K562 (cell line): ENCODE measurements around the gene MBOAT7. TPM values are rescaled to one million over a fixed set of nuclear protein-coding genes. Genes with fewer than 3 reads are reported as not detected.
A peak's percentile ranks its signal among the peaks of the same experiment; 100 is the strongest.

Source experiments
- ATAC-seq: fragments of 200-7000 bp; cut with Tn5 transposase; 3 replicates; pipeline ENCODE4 v1.9.1; 2020; ENCODE audit warnings: moderate library complexity
- BruUV-seq: library from RNA; stranded (reverse); fragments of 400-500 nt; replicated peaks from 2 replicates; lab custom pipeline; 2021; lab: Mats Ljungman, UMichigan
- CTCF ChIA-PET: fragments of 300-600 bp; formaldehyde crosslinking; extraction: SDS; loops from one replicate; lab custom pipeline; 2021; ENCODE audit warnings: low intra/inter-chr PET ratio; lab: Yijun Ruan, JAX
- POLR2A ChIA-PET: fragments of 300-600, 350-650 bp; sonication (Branson Sonifier 250); formaldehyde crosslinking; extraction: SDS; loops from one replicate; lab custom pipeline; 2021; ENCODE audit warnings: antibody characterized with exemption, inconsistent platforms; lab: Yijun Ruan, JAX
- DNase-seq, 4 experiments: peaks; one replicate each; pipeline versions ENCODE4 v3.0.0 to v3.0.0-alpha.2; 2011 to 2018; ENCODE audit warnings: low spot score in 3 of 4, mixed read lengths in 3 of 4; ENCODE audit errors: extremely low read depth in 1 of 4
- FAIRE-seq: peaks from 2 replicates; lab custom pipeline; 2011; peaks lifted over from hg19 to GRCh38; lab: Jason Lieb, UNC
- H2AFZ ChIP-seq: 2 replicates; pipeline ENCODE4 v1.6.0; 2011; ENCODE audit warnings: low read depth, low read length, control low read depth, inconsistent platforms
- H3K27ac ChIP-seq: fragments of 200-600 bp; 3 replicates; pipeline ENCODE4 v1.8.0; 2011; ENCODE audit warnings: low read depth, mild to moderate bottlenecking, control low read depth, inconsistent platforms, low read length, moderate library complexity, mixed read lengths; ENCODE audit errors: extremely low read depth
- H3K27me3 ChIP-seq, 2 experiments: fragments of 300-600 bp in 1 of 2; 2 replicates in 1 of 2; 3 replicates in 1 of 2; pipeline versions ENCODE4 v1.6.0 to v1.8.0; 2011; ENCODE audit warnings: inconsistent platforms in 2 of 2, low read length in 2 of 2, mild to moderate bottlenecking in 1 of 2, mixed read lengths in 1 of 2, moderate library complexity in 1 of 2; ENCODE audit not compliant: control insufficient read depth in 2 of 2, insufficient read depth in 2 of 2
- H3K36me3 ChIP-seq: fragments of 300-600 bp; 3 replicates; pipeline ENCODE4 v1.8.0; 2011; ENCODE audit warnings: mild to moderate bottlenecking, low read length, inconsistent platforms; ENCODE audit not compliant: control insufficient read depth, insufficient read depth
- H3K4me1 ChIP-seq, 2 experiments: fragments of 200-600 bp in 1 of 2; replicated peaks in 1 of 2; 2 replicates in 1 of 2; 3 replicates in 1 of 2; pipeline versions ENCODE4 v1.5.1 to v1.8.0; 2011; ENCODE audit warnings: inconsistent platforms in 2 of 2, low read length in 2 of 2, mild to moderate bottlenecking in 1 of 2, mixed read lengths in 1 of 2, moderate library complexity in 1 of 2; ENCODE audit not compliant: control insufficient read depth in 2 of 2, insufficient read depth in 2 of 2
- H3K4me2 ChIP-seq: 2 replicates; pipeline ENCODE4 v1.6.1; 2011; ENCODE audit warnings: low read length, control low read depth, inconsistent platforms, mixed read lengths; ENCODE audit not compliant: insufficient read depth
- H3K4me3 ChIP-seq: fragments of 200-600 bp; sonication (generic), shearing (Covaris generic); 2 replicates; pipeline ENCODE4 v1.5.1; 2016; ENCODE audit warnings: control low read depth, inconsistent platforms
- H3K79me2 ChIP-seq: fragments of 200-600 bp; 3 replicates; pipeline ENCODE4 v1.8.0; 2011; ENCODE audit warnings: low read length, inconsistent platforms; ENCODE audit not compliant: control insufficient read depth, insufficient read depth
- H3K9ac ChIP-seq, 2 experiments: 2 replicates each; pipeline versions ENCODE4 v1.6.0 to v1.6.1; 2011; ENCODE audit warnings: low read depth in 2 of 2, low read length in 2 of 2, control low read depth in 1 of 2, inconsistent platforms in 1 of 2, mild to moderate bottlenecking in 1 of 2, mixed read lengths in 1 of 2; ENCODE audit not compliant: insufficient read depth in 1 of 2
- H3K9me1 ChIP-seq: one replicate; pipeline ENCODE4 v1.6.0; 2011; ENCODE audit warnings: inconsistent platforms, mild to moderate bottlenecking, low read length, moderate library complexity; ENCODE audit not compliant: control insufficient read depth, insufficient read depth
- H3K9me3 ChIP-seq: replicated peaks from 2 replicates; pipeline ENCODE4 v1.5.1; 2011; ENCODE audit warnings: low read depth, low read length, inconsistent platforms; ENCODE audit not compliant: control insufficient read depth, insufficient read depth
- H4K20me1 ChIP-seq: replicated peaks from 2 replicates; pipeline ENCODE4 v1.6.1; 2011; ENCODE audit warnings: low read length, inconsistent platforms, mixed read lengths; ENCODE audit not compliant: control insufficient read depth, insufficient read depth
- CBFA2T3 ChIP-seq: fragments of 450-650 bp; IDR thresholded peaks from 2 replicates; pipeline ENCODE4 v1.6.1; 2017
- EGR1 ChIP-seq: fragments of 450-650 bp; conservative IDR thresholded peaks from 2 replicates; pipeline ENCODE4 v1.6.1; 2017; ENCODE audit warnings: mild to moderate bottlenecking
- GATAD2B ChIP-seq: fragments of 450-650 bp; IDR thresholded peaks from 2 replicates; pipeline ENCODE4 v1.6.1; 2017; ENCODE audit warnings: mild to moderate bottlenecking, borderline replicate concordance
- KHSRP ChIP-seq: fragments of 450-650 bp; IDR thresholded peaks from 2 replicates; pipeline ENCODE4 v1.6.1; 2017
- KLF1 ChIP-seq: fragments of 450-650 bp; IDR thresholded peaks from 2 replicates; pipeline ENCODE4 v1.6.1; 2016; ENCODE audit warnings: missing genetic modification characterization, missing compliant biosample characterization
- PML ChIP-seq: IDR thresholded peaks from 2 replicates; pipeline ENCODE4 v1.6.1; 2012; ENCODE audit warnings: low read length, inconsistent platforms
- ZBTB1 ChIP-seq: sonication (generic); formaldehyde crosslinking; IDR thresholded peaks from 2 replicates; pipeline ENCODE4 v1.8.1; 2023; ENCODE audit warnings: missing genetic modification reagents, low read depth, mild to moderate bottlenecking, borderline replicate concordance
- ZNF224 ChIP-seq: sonication (generic); formaldehyde crosslinking; IDR thresholded peaks from 2 replicates; pipeline ENCODE4 v1.8.0; 2022; ENCODE audit warnings: mild to moderate bottlenecking, missing genetic modification reagents
- ZNF41 ChIP-seq: fragments of 250-450 bp; sonication (Bioruptor Pico); conservative IDR thresholded peaks from 2 replicates; pipeline ENCODE4 v1.4.0; 2020; ENCODE audit warnings: mild to moderate bottlenecking
- ZNF785 ChIP-seq: fragments of 250-450 bp; sonication (Bioruptor Pico); IDR thresholded peaks from 2 replicates; pipeline ENCODE4 v1.4.0; 2020; ENCODE audit warnings: mild to moderate bottlenecking
- ZZZ3 ChIP-seq: fragments of 450-650 bp; IDR thresholded peaks from 2 replicates; pipeline ENCODE4 v1.6.1; 2016; ENCODE audit warnings: antibody characterized with exemption, mild to moderate bottlenecking, moderate library complexity
- WGBS: fragments of 100-300 bp; shearing (Covaris generic); methylation state at CpG from one replicate; pipeline ENCODE4 v1.1.6; 2016; ENCODE audit warnings: low coverage, mixed read lengths; ENCODE audit not compliant: insufficient coverage; ENCODE audit errors: missing lambda C conversion rate; 5-methylcytosine and 5-hydroxymethylcytosine counted together
- in situ Hi-C: fragments of 300-500 bp; cut with MboI; formaldehyde crosslinking; loops from 4 replicates; pipeline ENCODE4 v1.15.0; 2018; ENCODE audit warnings: inconsistent platforms, mixed read lengths
- intact Hi-C: fragments of 100-400 bp; cut with micrococcal nuclease; formaldehyde crosslinking; loops from 2 replicates; pipeline ENCODE4 v1.14.2; 2022
- polyA plus RNA-seq, 8 experiments: library from polyadenylated mRNA; depleted of rRNA in 4 of 8; stranded (reverse) in 5 of 8; unstranded in 3 of 8; fragments of >200 nt; fragmentation: Nextera tagmentation in 2 of 8; fragmentation: Illumina TruSeq in 1 of 8; extraction: Ambion mirVana in 2 of 8; extraction: Trizol in 1 of 8; gene quantifications; 2 replicates each; pipeline versions ENCODE4 v1.2.1 to v1.2.3, GENCODE V29; 2011 to 2014; ENCODE audit warnings: inconsistent platforms in 1 of 8, missing spikeins in 1 of 8
- total RNA-seq, 7 experiments: library from RNA; depleted of rRNA in 6 of 7; stranded (reverse); fragments of >200 nt in 6 of 7; fragmentation: Illumina TruSeq in 2 of 7; extraction: Trizol in 2 of 7; gene quantifications; 2 replicates each; pipeline versions ENCODE4 v1.2.1 to v1.2.3, GENCODE V29; 2011 to 2021; ENCODE audit warnings: low replicate concordance in 1 of 7
- TF ChIP-seq, protein P1 (sequence below): fragments of 450-650 bp; formaldehyde crosslinking; IDR thresholded peaks from 2 replicates; pipeline ENCODE4 v1.4.0; 2020; ENCODE audit warnings: mild to moderate bottlenecking
- TF ChIP-seq, protein P2 (sequence below), 2 experiments: IDR thresholded peaks; 2 replicates each; pipeline ENCODE4 v1.6.1; 2011; ENCODE audit warnings: borderline replicate concordance in 1 of 2, control low read depth in 1 of 2, low read depth in 1 of 2, low read length in 1 of 2, mild to moderate bottlenecking in 1 of 2, mixed read lengths in 1 of 2, moderate library complexity in 1 of 2; ENCODE audit not compliant: insufficient read depth in 1 of 2, insufficient read length in 1 of 2, poor library complexity in 1 of 2, severe bottlenecking in 1 of 2; ENCODE audit errors: extremely low read depth in 1 of 2
- TF ChIP-seq, protein P3 (sequence below): fragments of 450-650 bp; formaldehyde crosslinking; IDR thresholded peaks from 2 replicates; pipeline ENCODE4 v1.4.0; 2022; ENCODE audit warnings: mild to moderate bottlenecking, moderate library complexity
- TF ChIP-seq, protein P4 (sequence below): fragments of 450-650 bp; conservative IDR thresholded peaks from 2 replicates; pipeline ENCODE4 v1.6.1; 2016; ENCODE audit warnings: missing genetic modification characterization, low read depth, mild to moderate bottlenecking, missing compliant biosample characterization, moderate library complexity
- TF ChIP-seq, protein P5 (sequence below): fragments of 250-450 bp; sonication (Bioruptor Pico); IDR thresholded peaks from 2 replicates; pipeline ENCODE4 v1.4.0; 2020; ENCODE audit warnings: mild to moderate bottlenecking

Gene MBOAT7
- total and polyA plus RNA-seq, 9 of the 15 experiments (the other 6 are each of a cell fraction or from before 2014, with no cell fraction given), result 1.4 to 153 (median 56.1) TPM

DNA sequence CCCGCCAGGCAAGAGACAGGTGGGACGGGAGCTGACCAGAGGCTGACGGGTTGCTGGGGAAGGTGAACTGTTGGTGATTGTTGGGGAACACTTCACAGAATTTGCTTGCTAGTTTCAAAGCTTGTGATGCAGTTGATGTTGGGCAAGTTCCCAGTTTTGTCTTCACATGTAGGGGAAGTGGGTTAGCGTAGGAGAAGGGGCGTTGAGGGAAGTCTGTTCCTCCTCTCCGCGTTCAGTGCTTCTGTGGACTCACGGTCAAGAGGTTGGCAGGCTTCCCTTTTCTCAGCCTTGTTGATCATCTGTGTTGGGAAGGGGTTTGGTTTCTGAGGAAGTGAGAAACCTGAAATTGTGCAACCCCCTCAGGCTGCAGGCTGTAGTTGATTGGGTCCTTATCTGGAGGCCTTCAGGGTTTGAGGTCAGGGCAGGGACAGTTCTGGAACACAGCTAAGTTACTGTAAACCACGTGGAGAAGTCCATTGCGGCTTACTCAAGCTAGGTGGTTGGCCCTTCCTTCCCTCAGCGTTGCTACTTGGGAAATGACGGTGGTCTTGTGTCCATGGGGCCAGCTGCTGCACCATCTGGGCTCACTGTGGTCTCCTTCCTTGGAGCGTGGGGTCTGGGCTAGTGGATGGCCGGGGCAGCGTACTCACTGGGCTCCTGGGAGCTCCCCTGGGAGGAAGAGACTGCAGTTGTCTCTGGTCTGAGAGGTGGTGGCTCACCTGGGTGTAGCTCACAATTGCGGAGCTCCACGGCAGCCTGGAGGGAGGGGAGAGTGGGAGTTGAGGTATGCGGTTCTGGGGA lies 18.8 kb upstream of the MBOAT7 start:
- peak overlapping the region; percentile 89 for H3K4me2 ChIP-seq
- ChIA-PET CTCF (no interaction called here), POLR2A (interaction anchor here (0.7 to 7.0 kb wide), 10 partner anchors 7 to 111 kb away, joined by 3 to 66 read pairs (median 4); partner anchors contain the start of genes CNOT3, MBOAT7, RPS9 and TSEN34)
- peaks cover 23% of the 10 kb centered on the region for H3K9me1 ChIP-seq
- H3K36me3 ChIP-seq, result peaks cover 68% of the 10 kb centered on the region
- H3K4me3 ChIP-seq, result peak overlapping the region; percentile 3; the same call in 1 of the 2 replicates
- FAIRE-seq (peak; percentile 91), ATAC-seq (peak; percentile 74), DNase-seq (peak; percentile 44 to 94 (median 66))
- H3K9me3 ChIP-seq, result no peaks in the 10 kb centered on the region
- in situ Hi-C loops (no loop called here), intact Hi-C loops (loop anchor here (2.0 kb wide), 1 partner anchor 19 kb away; the partner anchor contains the start of gene MBOAT7)
- no peaks in the 10 kb centered on the region for H3K27me3 ChIP-seq
- 8% methylated on average over 18 of the region's 18 CpGs for WGBS
- no TSS peak for BruUV-seq
- H2AFZ ChIP-seq, result no peak overlapping the region
- H3K27ac ChIP-seq, result peak overlapping the region; percentile 89
- peaks cover 76% of the 10 kb centered on the region for H3K79me2 ChIP-seq
- H3K9ac ChIP-seq, result peak overlapping the region; percentile 66 to 90
- peaks cover 76% of the 10 kb centered on the region for H4K20me1 ChIP-seq
- peaks cover 69 to 73% of the 10 kb centered on the region in 2 experiments for H3K4me1 ChIP-seq
- TF ChIP-seq EGR1 (no peak), ZNF224 (CRISPR knock-in tag) (no peak), ZZZ3 (no peak), ZNF41 (CRISPR knock-in tag) (0 out of 2 replicates have a peak, but pooled peaks have one; percentile 22), ZBTB1 (CRISPR knock-in tag) (no peak), GATAD2B (0 out of 2 replicates have a peak, but pooled peaks have one; percentile 63), ZNF785 (CRISPR knock-in tag) (no peak), KLF1 (tag) (no peak; the same call in 1 of the 2 replicates), CBFA2T3 (peak; percentile 93), PML (peak; percentile 90), KHSRP (peak; percentile 64)
- TF ChIP-seq, protein P1, sequence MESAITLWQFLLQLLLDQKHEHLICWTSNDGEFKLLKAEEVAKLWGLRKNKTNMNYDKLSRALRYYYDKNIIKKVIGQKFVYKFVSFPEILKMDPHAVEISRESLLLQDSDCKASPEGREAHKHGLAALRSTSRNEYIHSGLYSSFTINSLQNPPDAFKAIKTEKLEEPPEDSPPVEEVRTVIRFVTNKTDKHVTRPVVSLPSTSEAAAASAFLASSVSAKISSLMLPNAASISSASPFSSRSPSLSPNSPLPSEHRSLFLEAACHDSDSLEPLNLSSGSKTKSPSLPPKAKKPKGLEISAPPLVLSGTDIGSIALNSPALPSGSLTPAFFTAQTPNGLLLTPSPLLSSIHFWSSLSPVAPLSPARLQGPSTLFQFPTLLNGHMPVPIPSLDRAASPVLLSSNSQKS (CRISPR knock-in tag), result no peak
- TF ChIP-seq, protein P2, sequence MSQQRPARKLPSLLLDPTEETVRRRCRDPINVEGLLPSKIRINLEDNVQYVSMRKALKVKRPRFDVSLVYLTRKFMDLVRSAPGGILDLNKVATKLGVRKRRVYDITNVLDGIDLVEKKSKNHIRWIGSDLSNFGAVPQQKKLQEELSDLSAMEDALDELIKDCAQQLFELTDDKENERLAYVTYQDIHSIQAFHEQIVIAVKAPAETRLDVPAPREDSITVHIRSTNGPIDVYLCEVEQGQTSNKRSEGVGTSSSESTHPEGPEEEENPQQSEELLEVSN (IDR thresholded peaks at IDR 0.05; ENCODE audit: borderline replicate concordance in 1 of 2, extremely low read depth in 1 of 2, insufficient read depth in 1 of 2, insufficient read length in 1 of 2, low read depth in 1 of 2, low read length in 1 of 2, poor library complexity in 1 of 2, severe bottlenecking in 1 of 2), result peak; percentile 72 to 88
- TF ChIP-seq, protein P3, sequence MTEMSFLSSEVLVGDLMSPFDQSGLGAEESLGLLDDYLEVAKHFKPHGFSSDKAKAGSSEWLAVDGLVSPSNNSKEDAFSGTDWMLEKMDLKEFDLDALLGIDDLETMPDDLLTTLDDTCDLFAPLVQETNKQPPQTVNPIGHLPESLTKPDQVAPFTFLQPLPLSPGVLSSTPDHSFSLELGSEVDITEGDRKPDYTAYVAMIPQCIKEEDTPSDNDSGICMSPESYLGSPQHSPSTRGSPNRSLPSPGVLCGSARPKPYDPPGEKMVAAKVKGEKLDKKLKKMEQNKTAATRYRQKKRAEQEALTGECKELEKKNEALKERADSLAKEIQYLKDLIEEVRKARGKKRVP (CRISPR knock-in tag), result no peak; the same call in 1 of the 2 replicates
- TF ChIP-seq, protein P4, sequence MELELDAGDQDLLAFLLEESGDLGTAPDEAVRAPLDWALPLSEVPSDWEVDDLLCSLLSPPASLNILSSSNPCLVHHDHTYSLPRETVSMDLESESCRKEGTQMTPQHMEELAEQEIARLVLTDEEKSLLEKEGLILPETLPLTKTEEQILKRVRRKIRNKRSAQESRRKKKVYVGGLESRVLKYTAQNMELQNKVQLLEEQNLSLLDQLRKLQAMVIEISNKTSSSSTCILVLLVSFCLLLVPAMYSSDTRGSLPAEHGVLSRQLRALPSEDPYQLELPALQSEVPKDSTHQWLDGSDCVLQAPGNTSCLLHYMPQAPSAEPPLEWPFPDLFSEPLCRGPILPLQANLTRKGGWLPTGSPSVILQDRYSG (tag), result peak; percentile 88
- TF ChIP-seq, protein P5, sequence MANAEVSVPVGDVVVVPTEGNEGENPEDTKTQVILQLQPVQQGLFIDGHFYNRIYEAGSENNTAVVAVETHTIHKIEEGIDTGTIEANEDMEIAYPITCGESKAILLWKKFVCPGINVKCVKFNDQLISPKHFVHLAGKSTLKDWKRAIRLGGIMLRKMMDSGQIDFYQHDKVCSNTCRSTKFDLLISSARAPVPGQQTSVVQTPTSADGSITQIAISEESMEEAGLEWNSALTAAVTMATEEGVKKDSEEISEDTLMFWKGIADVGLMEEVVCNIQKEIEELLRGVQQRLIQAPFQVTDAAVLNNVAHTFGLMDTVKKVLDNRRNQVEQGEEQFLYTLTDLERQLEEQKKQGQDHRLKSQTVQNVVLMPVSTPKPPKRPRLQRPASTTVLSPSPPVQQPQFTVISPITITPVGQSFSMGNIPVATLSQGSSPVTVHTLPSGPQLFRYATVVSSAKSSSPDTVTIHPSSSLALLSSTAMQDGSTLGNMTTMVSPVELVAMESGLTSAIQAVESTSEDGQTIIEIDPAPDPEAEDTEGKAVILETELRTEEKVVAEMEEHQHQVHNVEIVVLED (CRISPR knock-in tag), result no peak
